Activated CD4-positive, alpha-beta T cell treated with anti-CD3 and anti-CD28 coated beads for 24 hours (primary cell): ENCODE results near the gene ST6GALNAC5.

Experiments
- DNase-seq, 2 donors: peaks; one replicate each; pipeline ENCODE4 v3.0.0-alpha.2; 2020; ENCODE audit warnings: low read depth in 2 of 2

The ST6GALNAC5 gene

DNA sequence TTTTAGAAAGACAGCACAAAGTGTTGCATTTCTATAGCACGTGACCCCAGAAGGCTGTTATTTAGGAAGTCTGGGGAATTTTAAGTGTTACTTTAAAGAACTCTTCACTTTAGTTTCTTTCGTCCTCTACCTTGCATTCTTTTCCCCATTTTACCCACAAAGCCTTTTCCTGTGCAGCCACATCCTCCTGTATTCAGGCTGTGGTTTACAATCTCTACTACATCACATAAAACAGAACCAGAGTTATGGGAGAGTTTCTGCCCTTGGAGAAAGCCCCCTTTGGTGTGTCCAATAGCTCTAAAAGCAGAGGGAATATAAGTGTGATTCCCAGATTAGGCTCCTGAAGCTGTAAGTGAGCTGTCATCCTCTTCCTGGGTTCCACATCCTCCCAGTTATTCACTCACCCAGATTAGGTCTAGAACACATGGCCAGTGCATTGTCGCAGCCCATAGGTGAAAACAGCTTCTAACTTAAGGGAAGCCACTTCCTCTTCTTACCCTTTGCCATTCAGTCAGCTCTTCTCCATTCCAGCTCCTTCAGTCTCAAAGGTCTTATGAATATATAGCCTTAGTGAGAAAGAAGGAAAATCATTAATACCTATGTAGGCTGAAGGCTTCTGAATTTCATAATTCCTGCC lies 180.8 kb downstream of the ST6GALNAC5 start:
- no peak for DNase-seq

DNA sequence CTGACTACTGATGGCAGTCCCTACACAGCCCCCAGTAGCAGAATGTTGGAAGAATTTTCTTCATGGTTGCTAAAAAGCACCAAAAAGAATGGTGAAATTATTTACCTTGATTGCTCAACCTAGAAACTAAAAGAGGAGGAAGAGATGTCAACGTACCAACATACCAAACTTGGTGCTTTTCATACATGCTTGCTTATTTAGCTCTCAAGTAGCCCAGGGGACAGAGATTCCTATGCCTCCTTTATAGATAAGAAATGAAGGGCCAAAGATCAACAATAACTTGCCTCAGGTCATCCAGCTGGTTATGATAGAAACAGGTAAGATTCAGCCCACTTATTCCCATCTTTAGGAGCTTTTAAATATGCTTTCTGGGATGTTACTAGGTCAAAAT lies 181.3 kb downstream of the ST6GALNAC5 start:
- DNase-seq: no peak

DNA sequence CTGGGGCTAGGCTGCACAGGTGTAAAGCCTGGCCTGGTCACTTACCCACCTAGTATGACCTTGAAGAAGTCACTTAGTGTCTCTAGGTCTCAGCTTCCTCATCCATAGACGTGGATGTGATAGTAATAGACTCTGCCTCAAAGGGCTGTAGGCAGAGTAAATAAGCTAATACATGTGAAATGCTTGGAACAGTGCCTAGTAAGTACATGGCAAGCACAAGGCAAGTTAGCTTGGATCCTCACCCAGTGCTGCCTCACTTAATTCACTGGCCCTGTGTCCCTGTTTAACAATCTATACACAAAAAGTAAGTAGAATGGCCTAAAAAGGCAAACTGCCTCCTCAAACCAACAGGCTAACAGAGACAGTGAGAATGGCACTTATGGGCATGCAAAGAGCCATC lies 184.1 kb downstream of the ST6GALNAC5 start:
- no peak for DNase-seq

DNA sequence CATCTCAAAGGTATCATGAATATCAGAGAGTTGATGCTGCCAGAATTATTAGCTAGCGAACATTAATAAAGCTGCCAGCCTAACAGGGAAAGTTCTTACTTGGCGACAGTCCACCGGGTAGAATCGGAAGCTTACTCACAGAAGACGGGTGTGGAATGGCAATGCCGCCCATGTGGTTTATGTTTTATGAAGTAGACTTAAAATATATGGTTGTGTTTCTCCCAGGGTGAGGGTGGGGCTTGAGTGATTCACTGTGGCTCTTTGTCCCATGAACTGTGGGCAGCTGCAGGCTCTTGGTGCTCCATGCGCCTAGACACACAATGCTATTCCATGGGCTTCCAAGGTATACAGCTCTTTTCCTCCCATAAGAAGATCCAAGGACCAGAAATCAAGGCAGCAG lies 189.2 kb downstream of the ST6GALNAC5 start:
- DNase-seq: no peak

DNA sequence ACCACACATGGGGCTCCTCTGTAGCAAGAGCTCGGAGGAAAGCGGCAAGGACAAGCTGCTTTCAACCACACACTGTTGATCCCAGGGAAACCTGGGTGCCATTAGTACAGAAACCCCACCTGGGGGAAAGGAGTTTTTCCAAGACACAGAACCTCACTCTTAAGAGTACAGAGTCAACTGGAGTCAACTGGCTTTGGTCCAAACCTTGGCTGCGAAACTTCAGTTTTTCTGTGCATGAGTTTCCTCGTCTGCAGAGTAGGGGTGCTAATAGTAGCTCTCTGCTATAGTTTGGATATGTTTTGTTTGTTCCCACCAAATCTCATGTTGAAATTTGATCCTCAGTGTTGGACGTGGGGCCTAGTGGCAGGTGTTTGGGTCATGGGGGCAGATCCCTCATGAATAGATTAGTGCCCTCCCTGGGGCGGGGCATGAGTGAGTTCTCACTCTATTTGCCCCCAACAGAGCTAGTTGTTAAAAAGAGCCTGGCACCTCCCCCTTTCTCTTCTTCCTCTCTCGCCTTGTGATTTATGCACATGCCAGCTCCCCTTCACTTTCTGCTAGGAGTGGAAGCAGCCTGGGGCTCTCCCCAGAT lies 190.8 kb downstream of the ST6GALNAC5 start:
- no peak for DNase-seq

DNA sequence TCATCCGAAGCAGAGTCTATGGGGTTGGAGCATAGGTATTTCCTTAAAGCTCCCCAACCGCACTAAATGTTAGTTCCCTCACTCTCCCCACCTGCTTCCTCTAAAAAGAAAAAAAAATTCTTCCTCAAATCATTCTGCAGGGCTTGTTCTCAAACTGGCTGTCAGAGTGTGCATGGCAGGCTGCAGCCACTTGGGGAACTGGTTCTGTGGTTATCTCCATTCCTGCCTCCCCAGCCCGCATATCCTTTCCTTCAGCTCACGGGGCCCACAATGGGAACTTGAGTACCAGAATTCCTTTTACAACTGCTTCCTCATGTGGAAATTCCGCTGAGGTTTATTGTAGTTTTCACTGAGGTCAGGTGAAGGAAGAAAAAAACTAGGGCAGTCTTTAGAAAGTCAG lies 192.7 kb downstream of the ST6GALNAC5 start:
- DNase-seq: no peak

DNA sequence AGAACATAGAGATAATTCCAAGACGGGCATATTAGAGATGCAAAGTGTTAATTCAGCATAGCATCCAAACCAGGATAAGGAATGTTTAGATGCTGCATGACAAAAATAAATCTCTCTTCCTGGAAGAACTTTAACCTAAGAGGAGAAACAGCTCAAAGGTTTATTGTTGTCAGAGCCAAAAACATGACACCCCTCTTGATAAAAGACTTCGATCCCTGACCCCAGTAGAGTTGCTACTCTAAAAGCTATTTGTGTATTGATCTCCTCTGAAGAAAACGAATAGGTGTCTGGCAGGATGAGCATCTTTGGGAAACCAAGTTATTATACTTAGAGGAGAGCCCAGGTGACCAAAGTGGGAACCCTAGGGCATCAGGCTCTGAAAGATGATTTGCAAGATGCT lies 193.9 kb downstream of the ST6GALNAC5 start:
- no peak for DNase-seq

DNA sequence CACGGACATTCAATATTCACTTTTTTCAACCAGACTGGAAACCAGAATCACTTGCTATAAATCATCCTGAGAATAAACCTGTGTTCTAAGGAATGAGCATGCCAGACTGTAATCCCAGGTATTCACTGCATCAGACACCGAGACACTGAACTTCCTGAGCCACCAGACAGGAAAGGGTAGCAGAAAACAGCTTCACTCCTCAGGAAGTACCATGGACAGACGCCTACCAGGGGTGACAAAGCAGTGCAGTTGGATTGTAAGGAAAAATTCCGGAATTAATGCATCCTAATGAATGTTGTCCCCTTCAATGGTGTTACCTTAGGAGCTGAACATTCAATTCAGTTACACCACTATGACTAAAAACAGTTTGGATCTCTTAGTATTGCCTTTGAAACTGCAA lies 195.8 kb downstream of the ST6GALNAC5 start:
- no peak for DNase-seq

DNA sequence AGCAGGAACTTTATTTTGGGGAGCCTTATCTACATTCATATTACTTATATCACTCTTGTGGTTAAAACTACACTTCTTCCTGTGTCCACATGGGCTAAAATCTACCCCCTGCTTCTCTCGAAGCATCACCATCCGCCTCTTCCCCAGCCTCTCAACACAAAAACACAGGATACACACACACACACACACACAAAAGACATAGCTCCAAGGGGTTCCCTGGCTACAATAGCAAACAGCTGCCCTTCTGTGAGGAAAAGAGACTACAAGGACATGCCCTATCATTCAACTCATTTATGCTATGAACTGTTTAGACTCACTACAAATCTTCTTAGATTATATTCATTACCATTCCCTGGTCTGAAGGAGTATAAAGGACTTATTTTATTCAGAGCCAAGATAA lies 197.0 kb downstream of the ST6GALNAC5 start:
- DNase-seq: no peak

DNA sequence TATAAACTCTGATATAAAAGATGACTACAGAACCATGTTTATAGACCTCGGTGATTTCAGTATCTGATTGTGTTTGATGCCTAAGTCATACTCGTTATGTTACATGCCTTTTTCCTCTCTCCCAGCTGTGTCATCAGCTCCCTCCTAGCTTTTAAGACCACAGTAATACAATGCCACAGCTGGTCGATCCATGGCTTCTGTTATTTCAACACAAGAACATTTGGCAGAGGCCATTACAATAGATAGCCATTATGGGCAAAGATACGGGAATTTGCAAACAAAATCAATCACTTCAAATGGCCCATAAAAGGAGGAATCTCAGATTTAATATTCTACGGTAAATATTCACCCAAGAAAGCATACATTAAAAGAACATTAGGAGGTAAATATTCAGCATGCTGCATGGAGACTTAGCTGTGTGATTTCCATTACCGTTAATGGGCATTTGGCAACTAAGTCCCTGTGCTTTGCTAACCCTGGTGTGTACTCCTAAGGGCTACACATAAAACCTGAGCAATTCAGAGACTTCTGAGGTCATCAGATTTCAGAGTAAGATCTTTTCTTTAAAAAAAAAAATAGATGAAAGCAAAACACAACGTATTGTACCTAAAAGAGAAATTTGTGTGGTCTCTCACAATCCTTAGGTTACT lies 198.5 kb downstream of the ST6GALNAC5 start:
- no peak for DNase-seq

DNA sequence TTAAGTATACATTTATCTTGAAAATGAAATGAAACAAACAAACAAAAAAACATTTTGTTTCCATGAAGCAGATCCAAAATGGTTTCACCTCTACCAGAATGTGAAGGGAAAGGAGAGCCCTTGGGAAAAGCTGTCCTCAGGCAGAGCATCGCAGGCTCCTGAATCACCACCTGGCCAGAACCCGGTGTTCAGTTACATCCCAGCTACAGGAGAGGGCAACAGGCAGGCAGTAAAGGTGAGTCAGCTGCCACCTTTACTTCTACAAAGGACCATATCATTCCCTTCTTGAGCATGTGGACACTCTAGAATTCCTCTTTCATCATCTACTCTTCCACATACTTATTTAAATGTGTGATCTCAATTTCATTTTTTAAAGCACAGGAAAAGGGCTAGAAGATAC lies 200.7 kb downstream of the ST6GALNAC5 start:
- no peak for DNase-seq

DNA sequence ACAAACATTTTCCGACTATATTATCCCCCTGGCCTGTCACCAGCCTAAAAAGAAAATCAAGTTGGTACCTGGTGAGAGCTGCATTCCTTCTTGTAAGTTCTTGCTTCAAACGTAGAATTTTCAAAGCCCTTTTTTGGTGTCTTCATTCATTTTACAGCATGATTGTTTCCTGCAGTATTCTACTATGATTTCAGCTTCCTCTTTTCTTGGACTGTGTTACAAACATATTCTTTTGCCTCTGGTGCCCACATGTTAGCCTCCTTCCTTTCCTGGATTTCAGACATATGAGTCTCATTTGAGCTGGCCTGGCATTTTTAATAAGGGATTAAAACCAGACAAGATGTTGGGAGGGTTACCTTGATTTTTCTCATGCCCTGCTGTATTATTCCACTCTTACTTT lies 209.5 kb downstream of the ST6GALNAC5 start:
- no peak for DNase-seq

DNA sequence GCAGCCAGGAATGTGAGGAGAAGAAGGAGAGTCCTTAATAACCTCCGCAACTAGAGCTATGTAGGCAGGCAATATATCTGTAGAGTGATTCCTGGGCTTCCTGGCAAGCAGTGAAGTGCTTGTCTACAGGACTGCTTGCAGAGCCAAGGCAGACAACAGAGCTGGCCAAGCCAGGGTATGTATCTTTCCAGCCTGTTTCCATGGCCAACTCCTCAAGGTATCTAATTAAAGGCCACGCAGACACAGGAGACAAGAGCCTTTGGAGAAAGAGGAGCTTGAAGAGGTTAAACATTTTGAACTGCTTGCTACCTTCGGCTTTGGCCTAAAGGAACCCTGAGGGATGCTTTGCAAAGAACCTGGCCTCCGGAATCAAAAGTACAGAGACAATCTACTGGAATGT lies 214.6 kb downstream of the ST6GALNAC5 start:
- no peak for DNase-seq

DNA sequence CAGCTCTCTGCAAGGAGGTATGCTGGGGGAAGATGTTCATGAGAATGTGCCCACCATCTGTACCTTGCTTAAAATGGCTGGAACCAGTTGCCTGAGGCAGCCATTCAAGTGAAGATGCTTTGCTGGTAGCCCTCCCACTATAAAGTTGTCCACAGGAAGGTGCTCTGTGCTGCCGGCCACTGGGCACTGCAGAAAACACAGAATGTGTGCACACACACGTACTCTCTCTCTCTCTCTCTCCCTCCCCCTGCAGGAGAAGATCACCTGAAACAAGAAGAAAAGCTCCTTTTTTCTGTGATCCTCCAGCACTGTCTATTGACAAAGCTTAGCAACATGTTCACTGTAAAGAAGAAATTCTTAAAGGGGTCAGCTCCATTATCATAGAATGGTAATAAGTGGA lies 217.2 kb downstream of the ST6GALNAC5 start:
- no peak for DNase-seq

DNA sequence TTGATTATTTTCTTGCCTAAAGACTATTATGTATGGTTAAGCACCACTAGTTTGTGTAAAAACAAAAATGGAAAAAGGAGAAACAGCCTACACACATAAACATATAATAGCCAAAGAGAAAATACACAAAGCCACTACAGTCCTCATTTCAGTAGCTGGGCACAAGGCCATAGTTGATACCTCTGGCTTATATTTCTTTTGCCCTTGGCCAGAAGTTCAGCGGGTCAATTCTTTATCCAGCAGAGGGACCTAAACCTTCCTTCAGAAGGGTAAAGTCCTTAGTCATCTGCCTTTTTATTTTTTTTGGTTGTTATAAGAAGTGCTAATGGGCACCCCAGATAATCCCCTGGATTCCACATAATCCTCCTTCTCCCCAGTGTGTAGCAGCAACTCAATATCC lies 217.8 kb downstream of the ST6GALNAC5 start:
- DNase-seq: no peak

DNA sequence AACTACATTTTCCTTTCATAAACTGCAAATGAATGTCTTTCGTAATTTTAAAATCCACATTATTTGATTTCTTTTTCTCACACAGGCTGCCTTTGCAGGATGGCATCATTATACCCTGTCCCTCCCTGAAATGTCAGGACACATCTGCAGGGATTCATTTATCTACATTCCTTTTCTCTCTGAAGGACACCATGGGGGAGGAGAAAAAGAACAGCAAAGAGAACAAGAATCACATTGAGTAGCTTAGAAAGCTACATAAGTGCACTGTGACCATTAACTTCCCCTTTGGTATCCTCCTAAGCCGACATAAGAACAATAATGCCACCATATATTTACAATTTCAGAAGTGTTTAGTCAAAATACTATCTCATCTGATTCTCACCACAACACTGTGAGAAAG lies 222.5 kb downstream of the ST6GALNAC5 start:
- no peak for DNase-seq

DNA sequence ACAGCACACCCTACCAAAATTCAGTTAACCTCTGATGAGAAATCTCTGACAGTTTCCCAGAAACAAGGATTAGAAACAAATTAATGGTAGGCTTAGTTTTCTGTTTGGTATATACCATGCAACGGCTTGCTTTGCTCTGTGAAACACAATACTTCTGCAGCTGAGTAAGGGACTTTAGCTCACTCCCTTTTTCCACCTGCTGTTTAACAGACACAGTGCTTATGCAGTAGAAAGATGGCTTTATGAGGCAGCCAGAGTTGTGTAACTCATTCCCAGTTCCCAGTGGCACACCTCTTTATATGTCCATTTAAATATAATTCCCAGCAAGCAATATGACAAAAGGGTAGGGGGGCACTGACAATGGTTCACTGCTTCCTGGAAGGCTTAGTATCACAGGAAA lies 228.0 kb downstream of the ST6GALNAC5 start:
- DNase-seq: no peak

DNA sequence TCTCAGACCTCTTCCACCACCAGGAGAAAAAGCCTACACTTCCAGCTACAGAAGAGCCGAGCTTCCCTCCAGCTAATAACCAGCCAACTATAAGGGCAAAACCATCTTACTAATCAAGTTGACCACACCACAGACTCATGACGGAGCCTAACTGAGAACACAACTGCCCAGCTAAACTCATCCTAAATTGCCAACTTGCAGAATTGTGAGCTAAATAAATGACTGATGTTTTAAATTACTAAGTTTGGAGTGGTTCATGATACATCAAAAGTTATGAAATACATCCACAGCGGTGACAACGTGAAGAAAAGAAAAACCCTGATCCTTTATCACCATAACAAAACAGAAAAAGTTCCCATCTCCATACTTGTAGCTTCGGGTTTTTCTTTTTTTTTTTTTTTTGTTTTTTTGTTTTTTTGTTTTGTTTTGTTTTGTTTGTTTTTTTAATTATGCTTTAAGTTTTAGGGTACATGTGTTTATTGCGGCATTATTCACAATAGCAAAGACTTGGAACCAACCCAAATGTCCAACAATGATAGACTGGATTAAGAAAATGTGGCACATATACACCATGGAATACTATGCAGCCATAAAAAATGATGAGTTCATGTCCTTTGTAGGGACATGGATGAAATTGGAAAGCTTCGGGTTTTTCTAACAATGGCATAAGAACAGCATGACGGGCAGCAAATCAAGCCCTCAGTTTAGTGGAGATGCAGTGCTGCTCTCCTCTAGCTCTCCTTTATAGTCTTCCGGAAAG lies 229.4 kb downstream of the ST6GALNAC5 start:
- no peak for DNase-seq

DNA sequence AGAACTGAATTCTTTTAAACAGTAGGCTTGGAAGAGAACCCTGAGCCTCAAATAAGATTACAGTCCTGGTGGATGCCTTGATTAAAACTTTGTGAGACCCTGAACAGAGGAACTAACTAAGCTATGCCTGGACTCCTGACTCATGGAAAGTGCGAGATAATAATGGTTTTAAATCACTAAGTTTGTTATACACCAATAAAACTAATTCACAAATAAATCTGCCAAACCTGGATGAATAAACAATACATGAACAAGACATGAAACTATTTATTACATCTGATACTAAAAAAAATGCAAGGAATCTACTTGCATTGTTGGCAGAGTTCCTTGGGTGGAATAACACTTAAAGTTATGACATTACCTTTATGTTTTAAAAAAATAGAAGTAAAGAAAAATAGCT lies 233.6 kb downstream of the ST6GALNAC5 start:
- no peak for DNase-seq

DNA sequence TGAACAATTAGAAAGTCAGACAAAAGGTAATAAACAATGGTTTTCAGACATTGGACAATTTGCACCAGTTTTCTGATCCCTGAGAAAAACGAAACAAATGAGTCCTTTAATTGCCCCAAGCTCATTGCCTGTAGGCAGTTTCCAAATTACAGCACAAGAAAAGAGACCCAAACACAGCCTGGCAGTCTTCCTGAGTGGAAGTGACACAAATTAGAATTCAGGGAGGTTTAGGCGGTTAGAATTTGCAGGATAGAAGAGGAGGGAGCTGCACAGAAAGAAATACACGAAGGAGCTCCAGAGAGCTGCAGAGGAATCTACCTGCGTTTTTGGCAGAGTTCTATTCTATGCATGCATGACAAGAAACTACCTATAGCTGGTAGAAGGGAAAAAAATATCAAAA lies 236.2 kb downstream of the ST6GALNAC5 start:
- no peak for DNase-seq

DNA sequence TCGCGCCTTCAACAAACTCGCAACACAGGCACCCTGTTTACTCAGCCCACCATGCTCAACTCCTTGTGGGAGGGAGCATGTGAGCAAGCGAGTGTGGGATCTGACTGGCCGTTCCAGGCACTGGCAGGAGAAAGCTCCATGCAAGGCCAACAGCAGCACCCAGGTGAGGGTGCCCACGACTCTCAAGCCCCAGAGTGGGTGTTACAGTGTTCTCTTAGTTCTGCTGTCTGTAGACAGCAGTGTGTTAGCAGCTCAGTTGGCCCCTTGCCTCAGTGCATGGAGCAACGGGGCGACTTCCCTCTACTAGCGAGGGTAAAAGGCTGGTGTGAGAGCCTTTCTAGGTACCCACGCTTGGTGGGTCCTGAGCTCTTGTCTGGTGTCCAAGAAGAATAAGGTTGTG lies 237.4 kb downstream of the ST6GALNAC5 start:
- no peak for DNase-seq
